Measurements from ENCODE around the gene FOXK1. TPM values are rescaled to one million over a fixed set of nuclear protein-coding genes. Genes with fewer than 3 reads are reported as not detected.
A peak's percentile ranks its signal among the peaks of the same experiment; 100 is the strongest.

Gene FOXK1
- total and polyA plus RNA-seq, 2 of the 13 experiments (the other 11 are each of a cell fraction or from before 2014, with no cell fraction given): 4.6 to 8.8 TPM

GRCh38 chr7:4798706-4799235, 116.7 kb downstream of the FOXK1 start:
- Histone ChIP-seq H3K4me3 (replicated peaks in 1 of 3; ENCODE audit: insufficient read depth in 1 of 3, low read depth in 2 of 3, low read length in 3 of 3) (0 out of 6 replicates have a peak overlapping the region, but pooled peaks of 1 of the 3 experiments have one; percentile 26), H3K9me3 (ENCODE audit: low read length) (no peaks in the 10 kb centered on the region), H4K20me1 (ENCODE audit: insufficient read depth, low read length) (no peaks in the 10 kb centered on the region), H3K9ac (ENCODE audit: insufficient read depth, low read depth, low read length) (no peak overlapping the region), H2AFZ (ENCODE audit: low read length) (no peak overlapping the region), H3K4me2 (ENCODE audit: low read depth, low read length) (peak overlapping the region; percentile 55; the same call in 1 of the 2 replicates), H3K27ac (ENCODE audit: extremely low read length, insufficient read depth, low read length) (no peak overlapping the region), H3K27me3 (ENCODE audit: control insufficient read depth in 1 of 2, insufficient read depth in 2 of 2, low read length in 2 of 2) (peaks cover 1 to 12% of the 10 kb centered on the region in 2 experiments; a peak in 2 of 5 replicates), H3K79me2 (ENCODE audit: insufficient read depth, low read length) (no peaks in the 10 kb centered on the region), H3K4me1 (ENCODE audit: insufficient read depth, low read length) (peaks cover 8% of the 10 kb centered on the region), H3K36me3 (replicated peaks in 1 of 2; ENCODE audit: control insufficient read depth in 1 of 2, insufficient read depth in 2 of 2, low read length in 2 of 2) (no peaks in the 10 kb centered on the region)
- ChIA-PET POLR2A (no interaction called here), CTCF (ENCODE audit: low intra/inter-chr PET ratio, low total read pairs) (interaction anchor here (1.6 to 2.0 kb wide), 2 partner anchors 84 to 287 kb away, joined by 13 to 17 read pairs; partner anchors contain the start of gene RADIL)
- no peak for TF ChIP-seq ATF7 (IDR thresholded peaks at IDR 0.05)
- no peak for TF ChIP-seq ATF7 (CRISPR knock-in tag; IDR thresholded peaks at IDR 0.05)
- no peak for TF ChIP-seq NFE2L1 (CRISPR knock-in tag; IDR thresholded peaks at IDR 0.05; ENCODE audit: borderline replicate concordance)
- TF ChIP-seq SMYD3 (CRISPR knock-in tag; IDR thresholded peaks at IDR 0.05): no peak
- TF ChIP-seq MAF1 (CRISPR knock-in tag; IDR thresholded peaks at IDR 0.05; ENCODE audit: borderline replicate concordance): no peak
- TF ChIP-seq ZNF253 (CRISPR knock-in tag; IDR thresholded peaks at IDR 0.05; ENCODE audit: borderline replicate concordance): no peak
- TF ChIP-seq ZNF550 (CRISPR knock-in tag; IDR thresholded peaks at IDR 0.05; ENCODE audit: borderline replicate concordance): no peak
- TF ChIP-seq RFX3 (CRISPR knock-in tag; IDR thresholded peaks at IDR 0.05): no peak
- TF ChIP-seq IRF1 (CRISPR knock-in tag; IDR thresholded peaks at IDR 0.05; ENCODE audit: low read depth): no peak
- TF ChIP-seq MAX (IDR thresholded peaks at IDR 0.05): no peak
- no peak for TF ChIP-seq TGIF2 (CRISPR knock-in tag; IDR thresholded peaks at IDR 0.05)
- TF ChIP-seq HNRNPL (IDR thresholded peaks at IDR 0.05; ENCODE audit: low read depth, low read length): no peak
- in situ Hi-C loops (cut with HindIII; ENCODE audit: extremely low pct_ligation_motif_present, low pct_unique_long_range_greater_than_20kb) (loop anchor here (10.0 kb wide), 1 partner anchor 286 kb away; no protein-coding TSS in a partner anchor), intact Hi-C loops (cut with micrococcal nuclease; ENCODE audit: unreplicated experiment) (no loop called here)
- ATAC-seq (peak; percentile 18), FAIRE-seq (no peak), DNase-seq (ENCODE audit: low spot score) (no peak)
- BruUV-seq (replicated peaks): no TSS peak
- WGBS (ENCODE audit: low lambda C conversion rate): 26% methylated on average over 12 of the region's 15 CpGs

Data from HepG2 (cell line).